Measurements from ENCODE around the gene ETV7. TPM values are rescaled to one million over a fixed set of nuclear protein-coding genes. Genes with fewer than 3 reads are reported as not detected.

The ETV7 gene
- total and polyA plus RNA-seq, 9 donors, result 1.1 to 3.7 (median 1.7) TPM

DNA sequence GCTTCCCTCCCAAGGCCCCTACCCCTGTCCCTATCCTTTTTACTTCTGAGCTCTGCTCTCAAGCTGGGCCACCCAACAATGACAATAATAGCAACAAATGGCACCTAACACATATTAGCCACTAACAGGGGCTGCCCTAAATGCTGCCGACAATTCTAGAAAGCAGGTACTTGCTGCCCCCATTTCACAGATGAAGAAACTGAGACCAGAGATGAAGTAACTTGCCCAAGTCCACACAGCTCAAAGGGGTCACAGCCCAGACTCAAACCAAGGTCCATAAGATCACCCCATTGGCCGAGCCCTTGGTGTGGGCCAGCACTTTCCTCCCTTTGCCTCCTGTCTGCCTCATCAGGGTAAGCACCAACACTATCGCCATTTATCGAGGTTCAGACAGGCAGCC, 62.8 kb downstream of the ETV7 start:
- TF ChIP-seq POLR2A (IDR thresholded peaks at IDR 0.05) (no peak), EP300 (IDR thresholded peaks at IDR 0.05) (no peak)
- TF ChIP-seq, protein P1, sequence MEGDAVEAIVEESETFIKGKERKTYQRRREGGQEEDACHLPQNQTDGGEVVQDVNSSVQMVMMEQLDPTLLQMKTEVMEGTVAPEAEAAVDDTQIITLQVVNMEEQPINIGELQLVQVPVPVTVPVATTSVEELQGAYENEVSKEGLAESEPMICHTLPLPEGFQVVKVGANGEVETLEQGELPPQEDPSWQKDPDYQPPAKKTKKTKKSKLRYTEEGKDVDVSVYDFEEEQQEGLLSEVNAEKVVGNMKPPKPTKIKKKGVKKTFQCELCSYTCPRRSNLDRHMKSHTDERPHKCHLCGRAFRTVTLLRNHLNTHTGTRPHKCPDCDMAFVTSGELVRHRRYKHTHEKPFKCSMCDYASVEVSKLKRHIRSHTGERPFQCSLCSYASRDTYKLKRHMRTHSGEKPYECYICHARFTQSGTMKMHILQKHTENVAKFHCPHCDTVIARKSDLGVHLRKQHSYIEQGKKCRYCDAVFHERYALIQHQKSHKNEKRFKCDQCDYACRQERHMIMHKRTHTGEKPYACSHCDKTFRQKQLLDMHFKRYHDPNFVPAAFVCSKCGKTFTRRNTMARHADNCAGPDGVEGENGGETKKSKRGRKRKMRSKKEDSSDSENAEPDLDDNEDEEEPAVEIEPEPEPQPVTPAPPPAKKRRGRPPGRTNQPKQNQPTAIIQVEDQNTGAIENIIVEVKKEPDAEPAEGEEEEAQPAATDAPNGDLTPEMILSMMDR (IDR thresholded peaks at IDR 0.05), result no peak
- no peaks in the 10 kb centered on the region for H3K9me3 ChIP-seq
- no peaks in the 10 kb centered on the region for H3K27me3 ChIP-seq
- no peaks in the 10 kb centered on the region for H3K36me3 ChIP-seq
- no peak for DNase-seq
- no peak overlapping the region for H3K4me3 ChIP-seq
- WGBS, 3 donors, result 77 to 79% (median 77%) methylated on average over 4 of the region's 4 CpGs
- no peak overlapping the region for H3K27ac ChIP-seq
- intact Hi-C loops (cut with DNase I), result no loop called here
- no peaks in the 10 kb centered on the region for H3K4me1 ChIP-seq (ENCODE audit: insufficient read depth)

DNA sequence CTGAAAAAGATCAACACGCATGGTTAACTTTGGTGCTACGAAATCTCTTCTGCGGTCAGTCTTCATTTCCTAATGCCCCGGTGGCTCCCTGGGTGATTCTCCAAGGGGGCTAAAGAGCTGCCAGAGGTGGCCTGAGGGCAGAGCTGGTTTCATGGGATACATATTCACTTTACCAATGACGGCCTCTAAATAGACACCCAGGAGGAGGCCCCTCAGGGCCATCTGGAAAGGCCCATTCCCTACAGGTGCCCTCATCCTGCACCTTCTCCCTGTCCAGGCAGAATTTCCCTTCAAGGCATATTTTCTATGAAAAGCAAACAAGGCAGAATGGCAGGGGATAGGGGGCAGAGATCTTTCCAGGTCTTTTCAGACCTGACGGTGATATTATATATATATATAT, 63.3 kb downstream of the ETV7 start:
- H3K9me3 ChIP-seq, result no peaks in the 10 kb centered on the region
- H3K4me3 ChIP-seq, result no peak overlapping the region
- no peak for TF ChIP-seq EP300 (IDR thresholded peaks at IDR 0.05)
- TF ChIP-seq, protein P1 (IDR thresholded peaks at IDR 0.05), result no peak
- H3K36me3 ChIP-seq, result no peaks in the 10 kb centered on the region
- DNase-seq, result no peak
- 65 to 92% (median 85%) methylated on average over 6 of the region's 6 CpGs for WGBS, 3 donors
- intact Hi-C loops (cut with DNase I), result no loop called here
- H3K27me3 ChIP-seq, result no peaks in the 10 kb centered on the region
- no peaks in the 10 kb centered on the region for H3K4me1 ChIP-seq (ENCODE audit: insufficient read depth)
- no peak overlapping the region for H3K27ac ChIP-seq

DNA sequence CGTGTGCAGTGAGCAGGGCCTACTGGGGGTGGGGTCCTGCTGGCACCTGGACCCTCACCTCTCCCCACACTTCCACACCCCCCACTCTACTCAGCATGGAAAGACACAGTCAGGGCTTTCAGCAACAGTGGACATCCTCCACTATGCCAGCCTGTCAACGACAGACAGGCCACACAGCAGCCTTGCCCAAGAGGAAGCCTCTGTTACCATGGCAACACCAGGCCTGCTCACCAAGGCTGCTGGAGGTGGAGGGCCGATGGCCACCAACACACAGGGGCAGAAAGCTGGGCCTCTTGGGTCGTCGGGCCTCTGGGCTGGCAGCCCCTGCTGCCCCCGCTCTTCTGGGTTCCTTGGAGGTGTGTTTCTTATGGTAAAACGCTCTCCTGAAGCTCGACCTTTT, 64.4 kb downstream of the ETV7 start:
- no peaks in the 10 kb centered on the region for H3K4me1 ChIP-seq (ENCODE audit: insufficient read depth)
- intact Hi-C loops (cut with DNase I), result no loop called here
- no peaks in the 10 kb centered on the region for H3K27me3 ChIP-seq
- H3K4me3 ChIP-seq, result no peak overlapping the region
- no peaks in the 10 kb centered on the region for H3K9me3 ChIP-seq
- no peak overlapping the region for H3K27ac ChIP-seq
- WGBS, 3 donors, result 81 to 88% (median 82%) methylated on average over 8 of the region's 8 CpGs
- no peak for TF ChIP-seq POLR2A (IDR thresholded peaks at IDR 0.05)
- TF ChIP-seq EP300 (IDR thresholded peaks at IDR 0.05), result no peak
- TF ChIP-seq, protein P1 (IDR thresholded peaks at IDR 0.05), result no peak
- no peak for DNase-seq
- no peaks in the 10 kb centered on the region for H3K36me3 ChIP-seq

DNA sequence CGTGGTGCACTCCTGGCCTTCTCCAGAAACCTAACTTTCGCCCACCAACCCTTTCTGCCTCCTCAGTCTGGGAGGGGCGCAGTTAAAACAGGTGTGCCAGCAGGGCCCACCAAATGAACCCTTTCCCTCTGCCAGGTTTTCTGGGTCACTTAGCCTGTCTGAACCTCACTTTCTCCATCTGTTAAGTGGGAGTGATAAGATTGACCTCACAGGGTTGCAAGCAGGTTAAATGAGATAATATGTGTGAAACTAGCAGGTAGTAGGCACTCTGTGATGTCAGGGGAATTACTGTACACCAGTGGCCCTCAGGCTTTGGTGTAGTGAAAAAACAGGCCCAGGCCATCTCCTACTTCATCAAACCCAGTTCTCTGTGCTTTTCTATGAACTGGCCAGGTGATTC, 64.9 kb downstream of the ETV7 start:
- Histone ChIP-seq H3K27ac (no peak overlapping the region), H3K4me1 (ENCODE audit: insufficient read depth) (no peaks in the 10 kb centered on the region), H3K36me3 (no peaks in the 10 kb centered on the region), H3K9me3 (no peaks in the 10 kb centered on the region), H3K4me3 (no peak overlapping the region), H3K27me3 (no peaks in the 10 kb centered on the region)
- TF ChIP-seq POLR2A (IDR thresholded peaks at IDR 0.05) (no peak), EP300 (IDR thresholded peaks at IDR 0.05) (no peak)
- TF ChIP-seq, protein P1 (IDR thresholded peaks at IDR 0.05), result no peak
- no peak for DNase-seq
- 83 to 87% (median 83%) methylated on average over 3 of the region's 3 CpGs for WGBS, 3 donors
- intact Hi-C loops (cut with DNase I), result no loop called here

DNA sequence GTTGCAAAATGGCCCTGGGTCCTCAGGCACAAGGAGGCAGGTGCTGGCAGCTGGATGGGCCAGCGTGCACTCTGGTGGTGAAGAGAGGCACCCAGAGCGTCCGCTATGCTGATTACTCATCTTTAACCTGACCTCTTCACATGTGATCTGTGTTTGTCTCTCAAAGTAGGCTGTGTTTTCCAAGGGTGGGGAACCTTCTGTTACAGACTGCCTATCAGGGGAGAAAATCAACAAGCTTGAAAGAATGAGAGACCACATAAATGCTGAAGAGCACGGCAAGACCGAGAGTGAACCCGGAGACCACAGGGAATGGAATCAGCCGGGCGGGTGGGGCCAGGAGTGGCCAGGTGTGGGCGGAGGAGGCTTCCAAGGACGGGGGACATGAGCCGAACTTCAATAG, 67.0 kb downstream of the ETV7 start:
- DNase-seq, result no peak
- H3K36me3 ChIP-seq, result no peaks in the 10 kb centered on the region
- 87 to 90% (median 89%) methylated on average over 11 of the region's 11 CpGs for WGBS, 3 donors
- no peaks in the 10 kb centered on the region for H3K9me3 ChIP-seq
- intact Hi-C loops (cut with DNase I), result no loop called here
- TF ChIP-seq EP300 (IDR thresholded peaks at IDR 0.05) (no peak), POLR2A (IDR thresholded peaks at IDR 0.05) (no peak)
- TF ChIP-seq, protein P1 (IDR thresholded peaks at IDR 0.05), result no peak
- H3K27ac ChIP-seq, result no peak overlapping the region
- H3K4me1 ChIP-seq (ENCODE audit: insufficient read depth), result no peaks in the 10 kb centered on the region
- no peaks in the 10 kb centered on the region for H3K27me3 ChIP-seq
- H3K4me3 ChIP-seq, result no peak overlapping the region

All from ovary (tissue), 9 donors.